NOMO-1 treated with DMSO at 0.1 percent for 48 hours (cell line): ENCODE measurements around the gene PEAK3.

ENCODE experiments used
- DNase-seq: peaks from one replicate; lab custom pipeline; 2025; ENCODE audit not compliant: unreplicated experiment; lab: John Stamatoyannopoulos, UW

PEAK3 gene

DNA sequence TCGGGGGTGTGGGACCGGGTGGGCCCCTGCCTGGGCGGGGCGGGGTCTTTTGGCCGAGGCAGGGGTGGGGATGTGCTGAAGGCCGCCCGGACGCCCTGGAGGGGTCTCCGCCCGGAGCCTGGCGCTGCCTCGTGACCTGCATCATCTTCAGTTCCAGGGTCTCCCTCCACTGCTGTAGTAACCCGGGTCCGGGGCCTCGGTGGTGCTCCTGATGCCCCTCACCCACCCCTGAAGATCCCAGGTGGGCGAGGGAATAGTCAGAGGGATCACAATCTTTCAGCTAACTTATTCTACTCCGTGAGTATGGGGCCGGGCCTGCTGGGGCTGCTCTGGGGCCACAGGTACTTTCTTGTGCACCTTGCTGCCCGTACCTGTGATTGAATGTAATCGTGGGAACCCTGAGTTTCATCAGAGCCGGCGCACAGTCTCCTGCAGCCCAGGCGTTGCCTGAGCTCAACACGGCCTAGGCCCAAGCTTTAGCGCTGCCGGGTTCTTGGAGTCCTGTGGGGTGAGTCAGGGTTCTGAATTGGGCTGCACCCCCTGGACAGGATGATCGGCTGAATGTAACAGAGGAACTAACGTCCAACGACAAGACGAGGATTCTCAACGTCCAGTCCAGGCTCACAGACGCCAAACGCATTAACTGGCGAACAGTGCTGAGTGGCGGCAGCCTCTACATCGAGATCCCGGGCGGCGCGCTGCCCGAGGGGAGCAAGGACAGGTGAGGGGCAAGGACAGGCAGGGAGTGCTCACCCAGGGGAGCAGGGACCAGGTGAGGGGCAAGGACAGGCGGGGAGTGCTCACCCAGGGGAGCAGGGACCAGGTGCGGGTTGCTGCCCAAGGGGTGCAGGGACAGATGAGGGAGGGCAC is 10.5 kb downstream of the PEAK3 start:
- DNase-seq: peak; percentile 27

- peak; percentile 98 for DNase-seq
These were observed 11.3 kb downstream of the PEAK3 start for GRCh38 chr19:2270423-2271233.

DNA sequence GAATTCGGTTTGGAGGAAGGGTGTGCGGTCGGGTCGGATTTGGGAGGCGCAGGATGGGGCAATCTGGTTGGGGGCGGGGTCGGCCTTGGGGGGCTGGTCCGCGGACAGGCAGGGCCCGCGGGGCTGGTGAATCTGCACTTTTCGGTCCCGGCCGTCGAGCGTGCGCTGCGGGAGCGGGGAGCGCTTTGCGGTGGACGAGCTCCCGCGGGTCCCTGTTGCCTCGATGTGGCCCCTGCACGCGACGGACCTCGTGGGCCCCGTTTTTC is 11.9 kb downstream of the PEAK3 start:
- DNase-seq: no peak

- peak; percentile 93 for DNase-seq
These were observed 12.5 kb downstream of the PEAK3 start for GRCh38 chr19:2269244-2270156.

- DNase-seq: no peak
These were observed 13.1 kb downstream of the PEAK3 start for GRCh38 chr19:2268861-2269243.

- no peak for DNase-seq
These were observed 13.5 kb downstream of the PEAK3 start for GRCh38 chr19:2268480-2268830.

DNA sequence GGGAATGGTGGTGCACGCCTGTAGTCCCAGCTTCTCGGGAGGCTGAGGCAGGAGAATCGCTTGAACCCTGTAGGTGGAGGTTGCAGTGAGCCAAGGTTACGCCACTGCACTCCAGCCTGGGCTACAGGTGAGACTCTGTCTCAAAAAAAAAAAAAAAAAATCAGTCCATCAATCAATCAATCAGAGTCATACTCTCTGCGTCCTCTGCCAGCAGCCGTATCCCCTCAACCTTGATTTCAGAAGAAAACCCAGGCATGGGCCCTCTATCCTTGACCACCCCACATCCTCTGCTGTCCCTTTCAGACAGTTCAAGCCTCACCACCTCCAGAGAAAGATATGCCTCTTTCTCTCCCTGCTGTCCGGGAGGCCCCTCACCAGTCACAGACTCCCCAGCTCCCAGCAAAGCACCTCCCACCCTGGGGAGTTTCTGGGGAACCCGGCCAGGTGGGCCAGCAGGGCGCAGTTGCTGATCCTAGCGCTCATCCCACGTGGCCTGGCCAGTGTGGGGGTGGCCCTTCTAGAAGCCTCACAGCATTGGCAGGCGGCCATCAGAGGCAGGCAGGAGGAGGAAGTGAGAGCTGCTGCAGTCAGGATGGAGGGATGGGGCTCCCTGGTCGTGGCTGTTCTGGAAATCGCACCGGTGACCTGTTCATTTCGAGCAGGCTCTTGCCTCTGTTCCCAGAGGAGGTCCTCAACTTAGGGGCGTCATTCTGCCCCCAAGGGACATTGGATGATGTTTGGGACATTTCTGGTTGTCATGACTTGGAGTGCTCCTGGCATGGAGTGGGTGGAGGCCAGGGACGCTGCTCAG is 15.6 kb downstream of the PEAK3 start:
- DNase-seq: peak; percentile 83

DNA sequence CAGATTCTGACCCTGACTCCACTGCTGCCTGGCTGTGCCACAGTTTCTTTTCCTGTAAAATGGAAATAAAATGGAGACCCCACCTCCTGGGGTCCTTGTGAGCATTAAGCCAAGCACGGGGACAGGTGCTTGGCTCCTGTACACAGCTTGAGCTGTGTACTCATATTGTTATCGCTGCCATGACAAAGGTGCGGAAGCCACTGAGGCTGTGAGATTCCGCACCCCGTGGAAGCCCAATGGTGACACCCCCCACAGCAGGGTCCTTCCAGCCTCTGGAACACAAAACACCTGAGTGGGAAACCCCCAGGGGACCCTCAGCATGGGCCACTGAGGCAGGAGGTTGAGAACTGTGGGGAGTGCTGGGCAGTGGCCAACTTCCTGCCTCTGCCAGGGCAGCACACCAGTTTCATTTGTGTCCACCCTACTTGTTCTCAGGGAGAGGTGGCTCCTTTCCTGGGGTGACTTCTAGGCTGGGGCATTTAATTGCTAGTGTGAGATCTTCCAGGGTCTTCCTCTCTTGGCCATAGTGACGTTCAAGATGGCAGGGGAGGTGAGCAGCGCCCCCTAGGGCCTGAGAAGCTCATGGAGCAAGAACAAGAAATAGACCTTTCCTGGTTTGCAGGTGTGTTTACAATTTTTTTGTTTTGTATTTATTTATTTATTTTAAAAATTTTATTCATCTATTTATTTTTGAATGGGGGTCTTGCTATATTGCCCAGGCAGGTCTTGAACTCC is 20.4 kb downstream of the PEAK3 start:
- DNase-seq: no peak

- no peak for DNase-seq
These were observed 21.6 kb downstream of the PEAK3 start for GRCh38 chr19:2260341-2260805.

- DNase-seq: no peak
These were observed 22.6 kb downstream of the PEAK3 start for GRCh38 chr19:2259336-2259735.

GRCh38 chr19:2255982-2256685 is 25.8 kb downstream of the PEAK3 start, which contains the start of gene JSRP1:
TSS of gene JSRP1 (minus strand) at chr19:2256417. CDS start at chr19:2255314, 1,103 bp downstream.
- DNase-seq: no peak

DNA sequence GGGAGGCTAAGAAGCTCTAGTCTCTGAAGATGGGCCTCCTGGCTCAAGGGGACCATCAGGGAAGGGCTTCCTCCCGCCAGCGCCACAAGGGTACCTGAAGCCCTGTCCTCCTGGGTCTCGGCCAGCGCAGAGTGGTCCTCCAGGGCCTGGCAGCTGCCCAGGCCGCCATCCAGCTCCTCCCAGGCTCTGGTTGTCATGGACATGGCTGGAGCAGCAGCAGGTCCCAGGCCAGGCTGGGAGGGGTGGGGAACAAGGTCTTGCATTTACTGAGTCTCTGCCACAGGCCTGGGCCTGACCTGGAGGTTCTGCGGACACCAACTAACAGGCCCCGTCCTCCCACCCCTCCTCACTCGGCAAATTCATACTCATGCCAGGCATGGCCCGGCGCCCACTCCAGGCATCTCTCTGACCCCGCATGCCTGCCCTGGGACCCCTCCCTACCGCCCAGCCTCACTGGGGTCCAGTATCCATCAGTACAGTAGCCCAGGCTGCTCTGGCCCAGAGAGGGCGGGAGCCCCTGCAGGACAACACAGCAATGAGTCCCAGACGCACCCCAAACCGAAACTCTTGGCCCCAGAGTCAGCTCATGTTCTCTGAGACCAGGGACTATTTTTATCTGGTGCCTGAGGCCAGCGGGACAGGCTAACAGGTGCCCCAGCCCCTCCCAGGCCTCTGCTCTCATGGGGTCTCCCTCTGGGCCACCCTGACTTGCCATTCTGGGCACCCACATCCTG is 26.7 kb downstream of the PEAK3 start:
- no peak for DNase-seq

GRCh38 chr19:2254064-2254872 is 27.7 kb downstream of the PEAK3 start:
- DNase-seq: no peak

DNA sequence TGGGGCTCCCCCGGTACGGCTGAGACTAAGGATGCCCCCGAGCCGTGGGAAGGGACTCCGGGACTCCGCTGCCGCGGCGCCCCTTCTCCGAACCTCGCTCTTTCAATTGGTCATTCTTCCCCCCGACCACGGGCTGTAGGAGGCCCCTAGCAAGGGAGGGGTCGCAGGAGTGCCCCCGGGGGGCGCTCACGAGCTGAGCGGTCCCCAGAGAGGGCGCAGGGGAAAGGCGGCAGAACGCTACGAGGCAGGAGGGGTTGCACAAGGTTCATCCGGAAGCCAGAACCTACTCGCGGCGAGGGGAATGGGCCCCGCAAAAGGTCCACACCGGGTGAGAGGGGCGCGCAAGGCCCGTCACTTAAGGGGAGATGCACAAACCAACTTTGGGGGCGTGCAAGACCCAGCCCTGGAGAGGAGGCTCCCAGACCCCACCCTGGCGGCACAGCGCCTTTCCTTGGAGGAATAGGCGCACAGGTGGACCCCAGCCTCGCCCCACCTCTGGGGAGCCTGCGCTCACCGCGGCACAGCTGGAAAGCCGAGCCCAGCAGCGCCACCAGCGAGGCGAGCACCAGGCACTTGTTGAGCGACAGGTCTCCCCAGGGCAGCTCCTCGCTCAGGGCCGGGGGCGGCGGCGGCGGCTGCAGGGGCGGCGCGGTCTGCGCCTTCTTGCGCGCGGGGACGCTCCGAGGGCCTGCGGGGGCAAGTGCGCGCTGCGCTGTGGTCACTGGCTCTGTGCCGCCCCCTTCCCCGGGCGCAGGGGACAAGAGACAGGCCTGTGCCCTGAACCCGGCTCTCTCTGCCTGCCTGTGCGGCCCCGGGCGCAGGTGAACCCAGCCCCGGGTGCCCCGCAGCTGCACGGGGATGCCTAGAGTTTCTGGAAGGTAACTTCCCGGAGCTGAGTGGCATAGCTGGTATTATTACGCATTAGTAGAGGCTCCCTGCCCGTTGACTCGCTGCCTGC is 28.6 kb downstream of the PEAK3 start:
- peak; percentile 59 for DNase-seq

- DNase-seq: no peak
These were observed 29.2 kb downstream of the PEAK3 start for GRCh38 chr19:2252797-2253105.

- DNase-seq: no peak
These were observed 29.7 kb downstream of the PEAK3 start for GRCh38 chr19:2252055-2252796.
